Measurements from ENCODE around the gene CDH26.

The CDH26 gene

DNA sequence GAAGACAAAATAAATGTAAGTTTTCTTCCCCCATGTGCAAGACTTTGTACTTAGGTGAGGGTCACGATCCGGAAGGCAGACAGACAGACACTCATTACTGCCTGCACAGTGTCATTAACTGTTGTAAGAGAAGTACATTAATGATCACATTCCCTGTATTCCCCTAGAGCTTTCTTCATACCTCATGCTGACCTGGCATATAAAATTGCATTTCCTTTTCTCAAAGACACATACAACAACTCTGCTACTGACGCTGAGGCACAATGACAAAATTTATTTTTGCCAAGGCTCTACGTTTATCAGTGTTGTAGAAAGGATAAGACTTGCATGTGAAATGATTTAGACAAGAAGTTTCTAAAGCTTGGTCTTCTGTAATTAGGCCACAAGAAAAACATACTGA, 21.8 kb upstream of the CDH26 start:
- TF ChIP-seq, protein P1, sequence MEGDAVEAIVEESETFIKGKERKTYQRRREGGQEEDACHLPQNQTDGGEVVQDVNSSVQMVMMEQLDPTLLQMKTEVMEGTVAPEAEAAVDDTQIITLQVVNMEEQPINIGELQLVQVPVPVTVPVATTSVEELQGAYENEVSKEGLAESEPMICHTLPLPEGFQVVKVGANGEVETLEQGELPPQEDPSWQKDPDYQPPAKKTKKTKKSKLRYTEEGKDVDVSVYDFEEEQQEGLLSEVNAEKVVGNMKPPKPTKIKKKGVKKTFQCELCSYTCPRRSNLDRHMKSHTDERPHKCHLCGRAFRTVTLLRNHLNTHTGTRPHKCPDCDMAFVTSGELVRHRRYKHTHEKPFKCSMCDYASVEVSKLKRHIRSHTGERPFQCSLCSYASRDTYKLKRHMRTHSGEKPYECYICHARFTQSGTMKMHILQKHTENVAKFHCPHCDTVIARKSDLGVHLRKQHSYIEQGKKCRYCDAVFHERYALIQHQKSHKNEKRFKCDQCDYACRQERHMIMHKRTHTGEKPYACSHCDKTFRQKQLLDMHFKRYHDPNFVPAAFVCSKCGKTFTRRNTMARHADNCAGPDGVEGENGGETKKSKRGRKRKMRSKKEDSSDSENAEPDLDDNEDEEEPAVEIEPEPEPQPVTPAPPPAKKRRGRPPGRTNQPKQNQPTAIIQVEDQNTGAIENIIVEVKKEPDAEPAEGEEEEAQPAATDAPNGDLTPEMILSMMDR (IDR thresholded peaks at IDR 0.05; ENCODE audit: low read depth, low read length), result no peak

DNA sequence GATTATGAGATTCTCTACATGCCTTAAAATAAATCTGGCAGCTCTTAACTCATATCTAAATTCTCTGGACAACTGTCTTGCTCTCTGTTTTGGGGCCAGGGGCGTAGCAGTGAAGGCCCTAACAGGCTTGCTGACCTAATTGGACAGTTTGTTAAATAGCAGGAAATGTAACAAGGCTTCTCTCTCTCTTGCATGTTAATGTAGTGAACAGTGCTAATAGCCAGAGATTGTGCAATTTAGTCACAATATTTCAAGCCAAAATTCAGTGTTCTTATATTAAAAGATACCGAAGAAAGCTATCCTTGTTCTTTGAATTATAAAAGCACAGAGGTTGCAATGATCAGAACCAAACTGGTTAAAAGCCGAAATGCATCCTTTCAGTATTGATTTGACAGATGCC, 21.1 kb upstream of the CDH26 start:
- DNase-seq (ENCODE audit: extremely low read depth, low read depth), result no peak
- TF ChIP-seq, protein P1 (IDR thresholded peaks at IDR 0.05; ENCODE audit: low read depth, low read length), result no peak

More for the DNA sequence above, 21.8 kb upstream of the CDH26 start:
- DNase-seq (ENCODE audit: extremely low read depth, low read depth), result no peak

DNA sequence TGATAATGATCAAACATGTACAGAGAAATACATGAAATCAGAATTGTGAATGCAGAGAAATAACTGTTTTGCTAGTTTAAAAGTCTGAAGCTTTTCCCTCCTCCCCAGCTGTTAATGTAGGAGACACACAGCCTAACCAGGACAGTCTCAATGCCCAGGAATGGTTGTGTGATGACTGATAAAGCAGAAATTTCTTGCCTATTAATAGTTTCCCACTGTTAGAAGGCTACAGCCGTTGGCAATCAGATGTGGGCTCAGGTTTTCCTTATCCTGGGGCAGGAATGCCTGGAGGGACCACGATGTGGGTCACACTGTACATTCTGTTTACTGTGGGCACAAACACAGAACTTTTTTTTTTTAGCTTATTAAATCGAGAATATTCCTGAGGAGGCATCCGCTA, 20.0 kb upstream of the CDH26 start:
- TF ChIP-seq, protein P1 (IDR thresholded peaks at IDR 0.05; ENCODE audit: low read depth, low read length), result no peak
- DNase-seq (ENCODE audit: extremely low read depth, low read depth), result no peak

DNA sequence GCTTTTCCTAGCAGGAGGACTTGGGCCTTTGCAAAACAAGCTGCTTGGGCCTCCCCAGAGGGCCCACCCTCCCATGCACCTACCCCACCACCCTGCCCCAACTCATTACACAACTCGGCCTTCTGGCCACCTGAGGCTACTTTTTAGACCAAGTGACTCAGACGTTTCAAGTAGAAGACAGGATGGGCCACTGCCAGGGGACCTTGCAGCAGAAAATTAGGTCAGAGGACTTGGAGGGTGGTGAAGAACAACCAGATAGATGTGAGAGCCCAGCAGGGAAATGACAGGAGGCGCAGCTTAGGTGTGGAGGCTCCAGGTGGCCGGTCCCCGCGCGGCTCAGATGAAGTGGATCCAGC, 19.5 kb upstream of the CDH26 start:
- TF ChIP-seq, protein P1 (IDR thresholded peaks at IDR 0.05; ENCODE audit: low read depth, low read length), result no peak
- no peak for DNase-seq (ENCODE audit: extremely low read depth, low read depth)

DNA sequence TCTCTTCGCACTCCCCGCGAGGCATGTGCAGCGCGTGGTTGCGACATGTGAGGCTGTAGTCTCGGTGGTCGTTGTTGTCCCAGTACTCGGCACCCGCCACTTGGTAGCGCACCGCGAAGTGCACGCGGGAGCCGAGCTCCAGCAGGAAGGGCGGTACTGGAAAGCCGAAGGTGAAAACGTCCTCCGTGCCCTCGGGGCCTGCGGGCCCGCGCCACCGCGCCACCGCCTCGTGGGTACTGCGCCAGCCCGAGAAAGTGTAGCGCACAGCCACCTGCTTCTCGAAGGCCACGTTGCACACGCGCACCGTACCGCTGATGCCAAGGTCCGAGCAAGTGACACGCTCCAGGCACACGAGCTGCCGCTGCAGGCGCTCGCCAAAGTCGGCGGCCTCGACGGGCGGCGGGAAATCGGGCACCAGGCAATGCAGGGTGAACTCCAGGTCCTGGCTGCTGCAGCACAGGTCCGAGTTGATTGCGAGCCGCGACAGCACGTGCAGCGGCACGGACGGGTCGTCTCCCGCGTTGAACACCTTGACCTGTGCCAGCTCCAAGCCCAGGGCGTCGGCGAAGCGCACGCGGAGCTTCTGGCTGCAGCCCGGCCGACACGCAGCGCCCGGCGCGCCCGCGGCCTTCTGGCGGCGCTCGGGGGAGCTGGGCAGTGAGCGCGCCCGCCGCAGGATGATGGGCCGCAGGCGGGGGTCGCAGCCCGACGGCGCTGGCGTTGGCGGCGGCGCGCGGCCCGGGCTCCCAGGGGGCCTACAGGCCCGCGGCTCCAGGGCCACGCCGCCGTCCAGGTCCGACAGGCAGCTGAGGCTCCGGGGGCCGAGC, 19.0 kb upstream of the CDH26 start:
- TF ChIP-seq, protein P1 (IDR thresholded peaks at IDR 0.05; ENCODE audit: low read depth, low read length), result no peak
- no peak for DNase-seq (ENCODE audit: extremely low read depth, low read depth)

DNA sequence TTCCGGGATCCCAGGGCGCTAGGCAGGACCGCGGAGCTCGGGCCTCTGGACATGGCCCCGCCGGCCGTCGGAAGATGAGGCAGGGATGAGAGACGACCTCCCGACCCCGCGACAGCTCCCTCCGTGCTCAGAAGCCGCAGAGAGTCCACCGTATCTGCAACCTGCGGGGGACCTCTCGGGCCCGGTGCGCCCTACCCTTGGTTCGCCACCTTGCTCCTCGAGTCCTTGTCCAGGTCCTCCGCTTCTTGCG, 18.4 kb upstream of the CDH26 start:
- DNase-seq (ENCODE audit: extremely low read depth, low read depth), result no peak
- TF ChIP-seq, protein P1 (IDR thresholded peaks at IDR 0.05; ENCODE audit: low read depth, low read length), result no peak

DNA sequence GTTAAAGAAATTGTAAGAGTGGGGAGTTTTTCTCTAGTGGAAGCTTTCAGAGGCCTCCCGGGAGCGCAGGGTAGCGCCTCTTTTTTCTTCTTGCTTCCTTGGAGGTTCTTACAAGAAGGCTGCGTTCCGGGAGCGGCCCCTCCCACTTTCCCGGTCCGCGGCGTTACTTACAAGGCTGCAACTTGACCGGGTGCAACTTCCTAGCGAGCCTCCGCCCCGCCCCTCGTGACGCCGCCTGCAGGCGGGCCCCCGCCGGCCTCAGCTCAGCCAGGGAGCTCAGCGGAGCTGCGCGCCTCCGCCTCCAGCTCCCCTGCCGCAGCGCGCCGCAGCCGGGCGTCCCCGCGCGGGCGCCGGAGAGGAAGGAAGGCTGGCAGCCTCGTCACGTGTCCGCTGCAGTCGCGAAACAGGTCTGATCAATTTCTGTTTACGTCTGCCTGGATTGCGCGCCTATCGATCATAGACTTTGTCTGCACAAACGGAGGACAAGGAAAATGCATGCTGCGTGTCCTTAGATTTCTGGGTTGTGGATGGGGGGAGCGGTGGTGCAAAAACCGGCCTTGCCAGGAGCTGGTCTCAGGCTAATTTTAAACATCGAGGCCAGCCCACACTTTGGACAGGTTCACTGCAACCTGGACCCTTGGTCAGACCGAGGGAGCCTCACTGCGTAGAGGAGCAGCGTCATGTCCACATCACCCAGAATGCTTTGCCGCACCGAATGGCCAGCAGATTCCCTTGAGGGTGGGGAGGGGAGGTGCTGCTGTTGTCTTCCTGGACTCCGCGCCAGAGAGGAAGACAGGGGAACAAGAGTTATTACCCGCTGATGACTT, 17.9 kb upstream of the CDH26 start, which contains the start of the genes FAM217B and PPP1R3D:
Gene FAM217B (plus strand): TSS at position 261 of the 827 bp plus-strand sequence. CDS start 3,555 bp downstream, outside the sequence.
Gene PPP1R3D (minus strand): TSS at position 177 of the 827 bp plus-strand sequence. CDS start 374 bp downstream, outside the sequence.
- peak; percentile 93 for DNase-seq (ENCODE audit: extremely low read depth, low read depth)
- TF ChIP-seq, protein P1 (IDR thresholded peaks at IDR 0.05; ENCODE audit: low read depth, low read length), result no peak
